ENCODE results near the gene CD80. TPM values are rescaled to one million over a fixed set of nuclear protein-coding genes. Genes with fewer than 3 reads are reported as not detected.

CD80 gene
- total RNA-seq, 1 experiment from 2014 or later, result not detected

- Histone ChIP-seq H3K9me3 (no peaks in the 10 kb centered on the region), H3K27me3 (replicated peaks; ENCODE audit: control insufficient read depth, insufficient read depth, low read length) (no peaks in the 10 kb centered on the region), H3K4me1 (no peaks in the 10 kb centered on the region), H3K36me3 (ENCODE audit: control insufficient read depth, insufficient read depth, low read length) (no peaks in the 10 kb centered on the region), H3K4me3 (ENCODE audit: low read depth, low read length) (no peak overlapping the region)
- H3K27me3 Mint-ChIP-seq (ENCODE audit: insufficient read depth, unreplicated experiment), result peaks cover 2% of the 10 kb centered on the region
- intact Hi-C loops (cut with micrococcal nuclease; ENCODE audit: unreplicated experiment), result no loop called here
- H3K27ac Mint-ChIP-seq (ENCODE audit: unreplicated experiment), result no peak overlapping the region
- no peak for TF ChIP-seq CTCF (IDR thresholded peaks at IDR 0.05; ENCODE audit: insufficient read depth in 1 of 2, low read depth in 1 of 2, low read length in 1 of 2, severe bottlenecking in 1 of 2, unreplicated experiment in 1 of 2)
- no peaks in the 10 kb centered on the region for H3K4me1 Mint-ChIP-seq (ENCODE audit: low read depth, unreplicated experiment)
- no TSS peak for BruUV-seq (replicated peaks)
- ChIA-PET CTCF (no interaction called here), POLR2A (no interaction called here)
- H3K4me3 Mint-ChIP-seq (ENCODE audit: unreplicated experiment), result no peak overlapping the region
- H3K9me3 Mint-ChIP-seq (ENCODE audit: unreplicated experiment), result peaks cover 14% of the 10 kb centered on the region
- H3K36me3 Mint-ChIP-seq (ENCODE audit: insufficient read depth, unreplicated experiment), result no peaks in the 10 kb centered on the region
- DNase-seq, result no peak
These were observed 26.6 kb upstream of the CD80 start for GRCh38 chr3:119585856-119586570.

GRCh38 chr3:119585208-119585607, 25.8 kb upstream of the CD80 start:
- ChIA-PET POLR2A (no interaction called here), CTCF (no interaction called here)
- intact Hi-C loops (cut with micrococcal nuclease; ENCODE audit: unreplicated experiment), result no loop called here
- Histone ChIP-seq H3K4me3 (ENCODE audit: low read depth, low read length) (no peak overlapping the region), H3K4me1 (peaks cover 4% of the 10 kb centered on the region; the same call in 1 of the 2 replicates), H3K9me3 (no peaks in the 10 kb centered on the region), H3K36me3 (ENCODE audit: control insufficient read depth, insufficient read depth, low read length) (no peaks in the 10 kb centered on the region), H3K27me3 (replicated peaks; ENCODE audit: control insufficient read depth, insufficient read depth, low read length) (no peaks in the 10 kb centered on the region)
- Mint-ChIP-seq H3K36me3 (ENCODE audit: insufficient read depth, unreplicated experiment) (no peaks in the 10 kb centered on the region), H3K27ac (ENCODE audit: unreplicated experiment) (no peak overlapping the region), H3K9me3 (ENCODE audit: unreplicated experiment) (peaks cover 10% of the 10 kb centered on the region), H3K27me3 (ENCODE audit: insufficient read depth, unreplicated experiment) (peaks cover 2% of the 10 kb centered on the region), H3K4me3 (ENCODE audit: unreplicated experiment) (no peak overlapping the region), H3K4me1 (ENCODE audit: low read depth, unreplicated experiment) (no peaks in the 10 kb centered on the region)
- BruUV-seq (replicated peaks), result no TSS peak
- TF ChIP-seq CTCF (IDR thresholded peaks at IDR 0.05; ENCODE audit: insufficient read depth in 1 of 2, low read depth in 1 of 2, low read length in 1 of 2, severe bottlenecking in 1 of 2, unreplicated experiment in 1 of 2), result no peak
- DNase-seq, result no peak

GRCh38 chr3:119582178-119582577, 22.8 kb upstream of the CD80 start:
- no peak for TF ChIP-seq CTCF (IDR thresholded peaks at IDR 0.05; ENCODE audit: insufficient read depth in 1 of 2, low read depth in 1 of 2, low read length in 1 of 2, severe bottlenecking in 1 of 2, unreplicated experiment in 1 of 2)
- DNase-seq, result no peak
- intact Hi-C loops (cut with micrococcal nuclease; ENCODE audit: unreplicated experiment), result no loop called here
- Mint-ChIP-seq H3K9me3 (ENCODE audit: unreplicated experiment) (no peaks in the 10 kb centered on the region), H3K4me3 (ENCODE audit: unreplicated experiment) (no peak overlapping the region), H3K27ac (ENCODE audit: unreplicated experiment) (no peak overlapping the region), H3K27me3 (ENCODE audit: insufficient read depth, unreplicated experiment) (no peaks in the 10 kb centered on the region), H3K36me3 (ENCODE audit: insufficient read depth, unreplicated experiment) (no peaks in the 10 kb centered on the region), H3K4me1 (ENCODE audit: low read depth, unreplicated experiment) (peaks cover 13% of the 10 kb centered on the region)
- CTCF ChIA-PET, result no interaction called here
- no peaks in the 10 kb centered on the region for H3K9me3 ChIP-seq
- POLR2A ChIA-PET, result no interaction called here
- H3K27me3 ChIP-seq (replicated peaks; ENCODE audit: control insufficient read depth, insufficient read depth, low read length), result no peaks in the 10 kb centered on the region
- no peak overlapping the region for H3K4me3 ChIP-seq (ENCODE audit: low read depth, low read length)
- BruUV-seq (replicated peaks), result no TSS peak
- no peaks in the 10 kb centered on the region for H3K36me3 ChIP-seq (ENCODE audit: control insufficient read depth, insufficient read depth, low read length)
- H3K4me1 ChIP-seq, result peaks cover 6% of the 10 kb centered on the region; the same call in 1 of the 2 replicates

Measured in Caco-2 (cell line).